ENCODE results near the gene SH3PXD2A. TPM values are rescaled to one million over a fixed set of nuclear protein-coding genes. Genes with fewer than 3 reads are reported as not detected.
A peak's percentile ranks its signal among the peaks of the same experiment; 100 is the strongest.

Gene SH3PXD2A
- total RNA-seq, 1 experiment from 2014 or later, result 0.48 TPM

DNA sequence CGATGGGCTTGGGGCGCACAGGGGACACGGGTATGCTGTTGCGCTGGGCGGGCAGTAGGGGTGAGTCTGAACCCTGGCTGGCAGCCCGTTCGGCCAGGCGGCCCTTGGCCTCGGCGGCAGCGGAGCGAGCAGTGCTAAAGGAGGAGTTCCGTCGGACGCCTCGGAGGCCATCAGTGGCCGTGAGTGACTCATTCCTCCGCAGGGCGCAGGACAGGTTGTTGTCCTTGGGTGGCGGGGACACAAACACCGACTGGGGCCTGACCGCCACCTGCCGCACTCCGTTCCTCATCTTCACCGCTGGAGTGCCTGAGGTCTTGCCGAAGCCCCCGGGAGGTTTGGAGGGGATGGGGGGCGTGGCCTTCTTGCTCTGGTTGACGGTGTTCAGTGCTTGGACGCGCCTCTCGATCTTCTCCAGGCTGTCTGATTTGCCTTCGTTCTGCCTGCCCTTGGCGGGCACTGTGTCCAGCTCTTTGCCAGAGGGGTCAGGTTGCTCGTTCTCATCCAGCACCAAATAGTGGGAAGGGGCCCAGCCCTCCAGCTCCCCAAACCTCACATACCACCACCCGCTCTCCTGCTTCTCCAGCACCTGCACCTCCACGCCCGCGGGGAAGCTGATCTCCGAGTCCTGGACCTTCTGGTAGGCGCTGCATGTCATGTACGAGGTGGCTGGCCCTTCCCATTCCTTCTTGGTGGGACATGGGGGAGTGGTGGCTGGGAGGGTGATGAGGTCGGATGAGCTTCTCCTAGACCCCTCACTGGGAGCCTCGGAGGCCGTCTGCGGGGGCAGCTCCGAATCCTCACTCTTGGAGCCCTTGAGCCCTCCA, 253.1 kb downstream of the SH3PXD2A start:
- DNase-seq (ENCODE audit: low read depth, low spot score), result no peak
- in situ Hi-C loops (cut with HindIII; ENCODE audit: low pct_unique_long_range_greater_than_20kb, low sequenced_read_pairs), result no loop called here

DNA sequence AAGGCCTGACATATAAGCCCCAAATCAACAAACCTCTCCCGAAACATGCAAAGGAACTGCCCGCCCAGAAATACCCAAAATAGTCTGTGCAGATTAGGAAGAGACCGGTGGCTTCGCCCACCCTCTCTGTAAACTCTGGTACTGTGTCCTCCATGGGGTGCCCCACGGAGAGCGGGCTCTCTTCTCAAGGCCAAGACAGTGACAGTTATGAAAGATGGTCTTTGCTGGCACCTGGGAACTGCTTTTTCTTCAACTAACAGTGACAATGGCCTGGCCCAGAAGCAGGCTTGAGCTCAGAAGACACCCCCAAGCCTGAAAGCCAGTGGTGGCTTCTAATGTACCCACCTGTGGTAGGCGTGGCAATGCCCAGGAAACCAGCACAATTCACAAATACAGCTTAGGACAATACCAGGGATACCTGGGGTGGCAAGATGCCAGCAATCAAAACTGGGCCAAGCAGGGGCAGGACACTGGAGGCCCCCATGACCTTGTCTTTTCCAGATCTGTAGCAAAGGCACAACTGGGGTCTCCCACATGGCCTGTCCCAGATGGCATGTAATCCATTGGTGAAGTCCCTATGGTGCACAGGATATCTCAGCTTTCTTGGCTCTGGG, 254.3 kb downstream of the SH3PXD2A start:
- in situ Hi-C loops (cut with HindIII; ENCODE audit: low pct_unique_long_range_greater_than_20kb, low sequenced_read_pairs), result no loop called here
- no peak for DNase-seq (ENCODE audit: low read depth, low spot score)

DNA sequence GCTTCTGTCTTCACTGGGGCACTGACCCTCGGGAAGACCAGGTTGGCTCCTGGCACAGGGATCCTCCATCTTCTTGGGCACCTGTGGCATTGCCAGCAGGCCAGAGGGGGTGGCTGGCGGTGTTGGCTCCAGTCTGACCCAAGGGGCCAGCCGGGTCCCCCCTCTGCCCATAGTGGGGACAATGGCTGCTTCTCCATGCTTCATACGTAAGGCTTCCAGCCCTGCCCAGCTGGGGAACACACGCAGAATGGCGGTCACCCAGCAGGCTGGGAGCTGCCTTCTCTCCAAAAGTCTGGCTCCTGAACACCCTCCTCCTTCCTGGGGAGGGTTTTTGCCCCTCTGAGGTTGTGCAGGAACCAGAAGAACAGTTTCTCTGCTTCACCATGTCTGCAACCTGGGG, 255.1 kb downstream of the SH3PXD2A start:
- no peak for DNase-seq (ENCODE audit: low read depth, low spot score)
- in situ Hi-C loops (cut with HindIII; ENCODE audit: low pct_unique_long_range_greater_than_20kb, low sequenced_read_pairs), result no loop called here

DNA sequence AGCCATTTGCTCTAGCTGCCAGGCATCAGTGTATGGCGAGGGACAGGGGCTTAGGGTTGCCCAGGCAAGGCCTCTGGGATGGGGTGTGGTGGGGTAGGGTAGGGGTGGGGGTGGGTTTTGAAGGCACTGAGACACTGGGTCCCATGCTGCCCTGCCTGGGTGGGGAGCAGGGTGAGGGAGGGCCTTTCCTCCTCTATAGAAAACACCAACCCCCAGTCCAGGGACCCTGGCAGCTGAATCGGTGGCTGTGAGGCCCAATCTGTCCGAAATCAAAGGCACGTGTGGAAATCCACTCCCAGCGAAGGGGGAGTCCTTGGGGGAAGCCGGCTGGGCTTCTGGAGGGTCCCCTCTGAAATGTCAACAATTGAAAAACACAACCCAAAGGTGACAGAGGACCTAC, 255.5 kb downstream of the SH3PXD2A start:
- in situ Hi-C loops (cut with HindIII; ENCODE audit: low pct_unique_long_range_greater_than_20kb, low sequenced_read_pairs), result no loop called here
- no peak for DNase-seq (ENCODE audit: low read depth, low spot score)

DNA sequence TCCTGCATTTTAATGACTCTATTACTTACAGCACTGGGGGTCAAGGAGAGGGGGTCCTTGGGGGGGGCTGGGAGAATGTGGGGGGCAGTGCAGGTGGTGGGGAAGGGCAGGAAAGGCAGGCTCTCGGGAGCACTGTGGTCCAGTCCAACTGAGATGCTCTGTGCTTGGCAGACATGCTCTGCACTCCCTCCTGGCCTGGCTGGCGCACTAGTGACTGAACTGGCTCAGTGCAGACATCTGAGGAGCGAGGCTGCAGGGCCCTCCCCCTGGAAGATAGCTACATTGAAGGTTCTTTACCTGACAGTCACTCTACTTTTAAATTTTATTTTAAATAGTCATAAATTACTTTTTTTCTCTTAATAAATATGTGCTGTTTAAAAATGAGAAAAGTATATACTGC, 256.2 kb downstream of the SH3PXD2A start:
- DNase-seq (ENCODE audit: low read depth, low spot score), result no peak
- in situ Hi-C loops (cut with HindIII; ENCODE audit: low pct_unique_long_range_greater_than_20kb, low sequenced_read_pairs), result no loop called here

DNA sequence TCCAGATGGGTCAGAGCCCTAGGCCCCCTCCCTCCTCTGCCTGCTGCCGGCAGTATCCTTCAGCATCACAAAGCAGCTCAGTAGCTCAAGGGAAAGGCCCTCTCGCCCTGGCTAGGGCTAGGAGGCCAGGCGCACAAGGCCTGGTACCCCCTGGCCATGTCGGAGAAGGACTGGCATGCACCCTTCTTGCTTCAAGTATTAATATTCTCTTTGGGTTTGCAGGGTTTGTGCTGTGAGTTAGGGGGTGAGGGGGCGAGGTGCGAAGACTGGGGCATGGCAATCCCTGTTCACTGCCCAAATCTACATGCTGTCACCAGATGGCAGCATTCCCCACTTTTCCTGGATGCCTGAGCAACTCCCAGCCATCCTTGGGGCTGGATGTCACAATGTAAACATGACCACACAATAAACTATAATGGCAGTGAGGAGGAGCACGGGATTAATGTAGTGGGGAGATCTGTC, 256.7 kb downstream of the SH3PXD2A start:
- in situ Hi-C loops (cut with HindIII; ENCODE audit: low pct_unique_long_range_greater_than_20kb, low sequenced_read_pairs), result no loop called here
- DNase-seq (ENCODE audit: low read depth, low spot score), result peak; percentile 81

DNA sequence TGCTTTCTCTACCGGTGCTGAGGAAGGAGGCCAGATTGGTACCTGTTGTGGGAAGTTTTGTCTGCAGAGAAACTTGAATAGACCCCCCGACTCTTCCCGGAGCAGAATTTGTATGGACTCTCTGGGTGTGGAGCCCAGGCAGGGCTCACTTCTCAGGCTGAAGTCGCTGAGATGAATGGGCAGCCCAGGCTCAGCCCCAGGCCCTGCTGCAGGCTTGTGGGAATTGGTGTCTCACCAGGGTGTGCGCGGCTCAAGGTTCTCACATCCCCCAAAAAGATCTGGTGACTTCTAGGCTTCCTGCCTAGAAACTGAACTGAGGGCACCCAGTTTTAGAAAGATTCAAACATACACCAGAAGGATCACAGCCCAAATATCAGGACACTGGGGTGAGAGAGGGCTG, 258.4 kb downstream of the SH3PXD2A start:
- in situ Hi-C loops (cut with HindIII; ENCODE audit: low pct_unique_long_range_greater_than_20kb, low sequenced_read_pairs), result no loop called here
- no peak for DNase-seq (ENCODE audit: low read depth, low spot score)

DNA sequence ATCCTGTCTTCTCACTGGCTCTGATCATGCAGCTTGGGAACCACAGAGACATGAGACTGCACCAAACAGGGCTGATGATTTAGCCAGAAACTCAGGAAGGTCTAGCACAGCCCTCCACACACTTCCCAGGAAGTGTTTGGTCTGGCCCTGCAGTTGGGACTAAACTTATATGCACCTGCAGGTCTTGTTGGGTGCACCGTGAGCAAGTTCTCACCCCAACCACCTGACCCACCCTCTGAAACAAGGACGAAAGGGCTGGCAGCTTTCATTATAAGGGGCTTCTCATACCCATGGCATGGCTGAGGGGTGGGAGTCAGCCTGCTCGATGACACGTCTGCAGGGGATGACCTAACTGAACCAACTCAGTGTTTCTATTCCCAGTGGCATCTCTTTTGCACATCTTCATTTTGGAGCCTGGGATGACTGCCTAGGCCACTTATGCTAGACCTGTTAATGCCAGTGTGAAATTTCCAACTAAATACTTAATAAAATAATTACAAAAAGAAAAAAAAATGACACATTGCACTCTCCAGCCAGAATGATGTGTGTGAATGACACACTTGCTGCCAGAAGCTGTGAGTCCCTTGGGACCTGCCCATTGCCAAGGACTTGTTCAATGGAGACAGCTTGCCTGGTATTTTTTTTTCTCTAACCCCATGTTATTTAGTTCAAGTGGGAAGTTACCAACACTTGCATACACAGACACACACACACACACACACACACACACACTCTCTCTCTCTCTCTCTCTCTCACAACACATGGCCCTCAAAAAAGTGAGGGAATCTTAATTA, 259.2 kb downstream of the SH3PXD2A start:
- in situ Hi-C loops (cut with HindIII; ENCODE audit: low pct_unique_long_range_greater_than_20kb, low sequenced_read_pairs), result no loop called here
- no peak for DNase-seq (ENCODE audit: low read depth, low spot score)

DNA sequence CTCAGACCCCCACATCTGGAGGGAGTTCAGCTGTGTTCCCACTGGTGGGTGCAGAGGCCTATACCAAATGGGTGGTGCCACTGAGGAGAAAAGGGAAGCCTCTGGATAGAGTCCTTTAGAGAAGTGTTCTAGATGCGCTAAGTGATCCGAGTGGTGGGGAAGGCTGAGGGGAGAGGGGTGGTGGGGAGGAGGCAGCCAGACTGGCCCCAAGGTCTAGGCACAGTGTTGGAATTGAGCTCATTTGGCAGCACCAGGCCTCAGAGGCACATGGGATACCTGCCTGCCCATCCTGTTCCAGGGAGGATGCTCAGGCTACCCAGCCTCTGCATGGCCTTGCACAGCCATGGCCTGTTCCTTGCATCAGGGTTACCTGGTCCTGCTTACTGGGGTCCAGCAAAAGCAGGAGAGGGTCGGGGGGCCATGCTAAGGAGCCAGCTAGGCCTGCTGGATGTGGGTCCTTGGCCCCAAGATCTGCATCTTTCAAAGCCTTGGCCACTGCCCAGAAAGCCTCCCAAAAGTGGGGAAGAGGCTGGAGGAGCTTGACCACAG, 262.3 kb downstream of the SH3PXD2A start:
- DNase-seq (ENCODE audit: low read depth, low spot score), result no peak
- in situ Hi-C loops (cut with HindIII; ENCODE audit: low pct_unique_long_range_greater_than_20kb, low sequenced_read_pairs), result no loop called here

DNA sequence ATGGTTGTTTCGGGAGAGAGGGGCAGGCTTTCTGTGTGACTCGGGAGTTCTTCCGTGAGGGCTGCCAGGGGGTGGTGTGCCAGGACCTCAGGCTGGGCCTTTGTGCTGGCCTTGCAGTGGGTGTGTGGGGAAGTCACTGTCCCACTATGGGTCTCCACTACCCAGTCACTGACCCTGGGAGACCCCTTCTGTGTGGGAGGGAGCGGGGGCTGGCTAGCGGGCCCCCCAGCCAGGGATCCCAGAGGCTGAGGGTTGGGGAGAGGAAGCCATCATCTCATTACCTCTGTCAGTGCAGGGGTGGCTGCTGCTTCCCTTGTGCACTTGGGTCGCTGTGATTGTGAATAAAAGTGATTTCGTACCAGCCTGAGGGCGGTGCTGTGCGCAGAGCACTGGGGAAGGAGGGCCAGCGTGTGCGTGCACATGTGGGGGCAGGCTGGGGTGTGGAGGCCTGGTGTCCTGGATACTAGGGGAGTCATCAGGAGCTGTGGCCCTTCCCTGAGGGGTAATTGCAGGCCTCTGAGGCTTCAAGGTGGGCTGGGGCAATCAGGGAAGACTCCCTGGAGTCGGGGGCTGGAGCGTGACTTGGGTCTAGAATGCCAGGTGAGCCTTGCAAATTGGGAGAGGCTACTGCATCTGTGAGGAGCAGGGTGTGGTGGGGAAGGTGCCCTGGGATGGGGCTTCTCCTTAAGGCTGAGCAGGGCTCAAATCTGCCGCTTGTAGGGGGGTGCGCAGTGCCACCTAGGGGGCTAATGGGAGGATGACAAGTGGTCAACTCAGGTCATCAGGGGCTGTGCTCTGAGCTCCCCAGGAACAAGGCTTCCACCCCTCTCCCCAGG, 263.0 kb downstream of the SH3PXD2A start:
- in situ Hi-C loops (cut with HindIII; ENCODE audit: low pct_unique_long_range_greater_than_20kb, low sequenced_read_pairs), result no loop called here
- DNase-seq (ENCODE audit: low read depth, low spot score), result peak; percentile 57

DNA sequence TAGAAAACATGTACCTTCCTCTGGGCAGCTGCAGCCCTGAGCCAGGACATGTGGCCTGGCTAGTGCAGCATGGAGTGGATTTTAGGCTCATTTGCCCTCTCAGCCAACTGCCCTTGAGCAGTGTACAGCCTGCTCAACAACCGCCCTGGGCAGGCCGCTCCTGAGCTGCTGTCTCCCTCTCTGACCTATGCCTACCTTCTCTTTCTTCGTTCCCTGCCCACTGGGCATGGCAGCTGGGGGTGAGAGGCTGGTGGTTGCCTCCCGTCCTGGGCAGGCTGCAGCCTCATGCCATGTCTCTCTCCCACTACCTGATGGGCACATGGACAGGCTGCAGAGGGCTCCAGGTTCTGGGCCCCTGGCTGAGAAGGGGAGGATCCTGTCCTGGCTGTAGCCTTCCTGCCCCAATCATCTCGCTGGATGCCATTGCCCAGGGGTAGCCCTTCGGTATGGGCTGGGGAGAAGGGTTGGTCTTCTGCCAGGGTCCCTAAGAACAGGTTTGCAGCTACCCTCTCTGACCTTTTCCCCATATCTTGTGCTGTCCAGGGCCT, 264.6 kb downstream of the SH3PXD2A start:
- no peak for DNase-seq (ENCODE audit: low read depth, low spot score)
- in situ Hi-C loops (cut with HindIII; ENCODE audit: low pct_unique_long_range_greater_than_20kb, low sequenced_read_pairs), result no loop called here

DNA sequence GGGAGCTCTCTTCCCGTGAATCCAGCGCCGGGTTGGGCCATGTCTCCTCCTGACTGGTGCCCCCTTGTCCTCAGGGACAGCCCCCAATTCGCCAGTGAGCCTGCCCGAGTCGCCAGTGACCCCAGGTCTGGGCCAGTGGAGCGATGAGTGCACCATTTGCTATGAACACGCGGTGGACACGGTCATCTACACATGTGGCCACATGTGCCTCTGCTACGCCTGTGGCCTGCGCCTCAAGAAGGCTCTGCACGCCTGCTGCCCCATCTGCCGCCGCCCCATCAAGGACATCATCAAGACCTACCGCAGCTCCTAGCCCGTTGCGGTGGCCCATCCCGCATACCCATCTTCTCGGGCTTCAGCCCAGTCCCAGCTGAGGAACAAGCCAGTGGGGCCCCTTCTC, 265.3 kb downstream of the SH3PXD2A start:
- no peak for DNase-seq (ENCODE audit: low read depth, low spot score)
- in situ Hi-C loops (cut with HindIII; ENCODE audit: low pct_unique_long_range_greater_than_20kb, low sequenced_read_pairs), result no loop called here

DNA sequence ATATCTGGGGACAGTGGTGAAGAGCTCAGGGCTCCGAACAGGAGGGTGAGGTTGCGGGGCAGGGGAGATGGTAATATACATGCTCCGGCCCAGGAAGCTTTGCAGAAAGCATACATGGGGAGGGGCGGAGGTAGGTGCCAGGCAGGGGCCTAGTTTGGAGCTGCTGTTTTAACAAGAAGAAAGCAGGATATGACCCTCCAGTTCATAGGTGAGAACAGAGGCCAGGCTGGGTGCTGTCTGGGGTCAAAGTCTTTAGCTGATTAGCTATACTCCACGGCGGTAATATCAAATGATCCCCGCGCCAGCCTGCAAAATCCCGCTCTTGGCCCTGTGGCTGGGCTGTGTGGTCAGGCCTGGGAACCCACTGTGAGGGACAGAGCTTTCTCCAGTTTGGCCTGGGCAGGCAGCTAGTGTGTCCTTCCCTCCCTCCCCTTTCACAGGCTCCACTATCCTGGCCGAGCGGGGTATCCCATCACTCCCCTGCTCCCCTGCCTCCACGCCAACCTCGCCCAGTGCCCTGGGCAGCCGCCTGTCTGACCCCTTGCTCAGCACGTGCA, 266.2 kb downstream of the SH3PXD2A start:
- DNase-seq (ENCODE audit: low read depth, low spot score), result no peak
- in situ Hi-C loops (cut with HindIII; ENCODE audit: low pct_unique_long_range_greater_than_20kb, low sequenced_read_pairs), result no loop called here

DNA sequence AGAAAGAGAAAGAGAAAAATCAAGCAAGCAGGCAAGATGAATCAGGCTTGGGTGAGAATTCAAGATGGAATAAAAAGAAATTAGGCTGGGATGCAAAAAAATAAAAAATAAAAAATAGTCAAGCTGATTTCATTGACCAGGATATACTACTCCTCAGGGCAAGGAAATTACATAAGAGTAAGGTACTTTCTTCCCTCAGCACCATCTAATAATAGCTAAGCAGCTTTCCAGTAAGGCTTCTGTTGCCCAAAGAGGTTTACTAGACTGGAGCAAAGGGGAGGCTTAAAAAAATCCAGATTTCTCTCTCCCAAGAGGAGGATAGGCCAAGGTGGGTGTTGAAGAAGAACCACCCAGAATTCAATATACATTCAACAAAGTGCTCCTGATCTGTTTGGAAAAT, 268.3 kb downstream of the SH3PXD2A start:
- DNase-seq (ENCODE audit: low read depth, low spot score), result no peak
- in situ Hi-C loops (cut with HindIII; ENCODE audit: low pct_unique_long_range_greater_than_20kb, low sequenced_read_pairs), result no loop called here

DNA sequence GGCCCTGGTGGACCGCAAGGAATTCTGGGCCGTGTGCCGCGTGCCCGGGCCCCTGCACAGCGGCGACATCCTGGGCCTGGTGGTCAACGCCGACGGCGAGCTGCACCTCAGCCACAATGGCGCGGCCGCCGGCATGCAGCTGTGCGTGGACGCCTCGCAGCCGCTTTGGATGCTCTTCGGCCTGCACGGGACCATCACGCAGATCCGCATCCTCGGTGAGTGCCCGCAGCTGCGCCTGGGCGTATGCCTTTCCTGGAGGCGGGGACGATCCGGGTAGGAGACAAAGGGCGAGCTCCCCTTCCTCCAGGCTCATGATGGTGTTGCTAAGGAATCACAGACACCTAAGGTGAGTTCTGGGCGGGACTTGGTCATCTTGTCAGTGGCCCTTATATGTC, 270.4 kb downstream of the SH3PXD2A start:
- no peak for DNase-seq (ENCODE audit: low read depth, low spot score)
- in situ Hi-C loops (cut with HindIII; ENCODE audit: low pct_unique_long_range_greater_than_20kb, low sequenced_read_pairs), result no loop called here

DNA sequence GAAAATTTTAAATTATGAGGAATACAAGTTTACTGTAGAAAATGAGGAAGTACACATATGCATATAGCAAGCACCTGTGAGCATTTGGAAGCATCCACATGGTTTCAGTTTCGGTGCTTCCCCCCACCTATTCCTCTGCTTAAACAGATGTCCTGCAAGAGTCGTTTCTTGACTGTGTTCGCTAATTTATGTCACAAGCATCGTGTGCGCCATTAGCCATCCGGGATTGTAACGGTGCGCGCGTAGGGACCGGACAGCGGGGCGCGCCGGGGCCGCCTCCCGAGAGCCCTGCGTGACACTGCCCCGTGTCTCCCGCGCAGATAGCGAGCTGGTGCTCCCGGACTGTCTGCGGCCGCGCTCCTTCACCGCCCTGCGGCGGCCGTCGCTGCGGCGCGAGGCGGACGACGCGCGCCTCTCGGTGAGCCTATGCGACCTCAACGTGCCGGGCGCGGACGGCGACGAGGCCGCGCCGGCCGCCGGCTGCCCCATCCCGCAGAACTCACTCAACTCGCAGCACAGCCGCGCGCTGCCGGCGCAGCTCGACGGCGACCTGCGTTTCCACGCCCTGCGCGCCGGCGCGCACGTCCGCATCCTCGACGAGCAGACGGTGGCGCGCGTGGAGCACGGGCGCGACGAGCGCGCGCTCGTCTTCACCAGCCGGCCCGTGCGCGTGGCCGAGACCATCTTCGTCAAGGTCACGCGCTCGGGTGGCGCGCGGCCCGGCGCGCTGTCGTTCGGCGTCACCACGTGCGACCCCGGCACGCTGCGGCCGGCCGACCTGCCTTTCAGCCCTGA, 271.0 kb downstream of the SH3PXD2A start:
- in situ Hi-C loops (cut with HindIII; ENCODE audit: low pct_unique_long_range_greater_than_20kb, low sequenced_read_pairs), result no loop called here
- no peak for DNase-seq (ENCODE audit: low read depth, low spot score)
